Kidney capillary endothelial cell (primary cell): Measurements from ENCODE around the gene IGSF23.
"Not testable (repeated sequence)": the region's sequence is repeated elsewhere in the genome, so short reads cannot be mapped to it uniquely, and the experiment has no call there.

Experiments
- DNase-seq: peaks from one replicate; pipeline ENCODE4 v3.0.0-alpha.2; 2018; ENCODE audit warnings: low spot score

IGSF23 gene

GRCh38 chr19:44666852-44667556 is 53.6 kb downstream of the IGSF23 start:
- no peak for DNase-seq

GRCh38 chr19:44668985-44669764 is 55.8 kb downstream of the IGSF23 start:
- no peak for DNase-seq

- not testable (repeated sequence) for DNase-seq
Measured at GRCh38 chr19:44670027-44670426, 56.7 kb downstream of the IGSF23 start.

GRCh38 chr19:44671400-44671799 is 58.0 kb downstream of the IGSF23 start, which contains the start of gene CEACAM19:
Gene CEACAM19, plus strand, starts transcription at chr19:44671482. Its CDS starts 450 bp downstream, at chr19:44671932.
- no peak for DNase-seq

- no peak for DNase-seq
Measured at GRCh38 chr19:44672226-44672625, 58.9 kb downstream of the IGSF23 start.

GRCh38 chr19:44673510-44673909 is 60.1 kb downstream of the IGSF23 start:
- no peak for DNase-seq

- DNase-seq, result no peak
Measured at GRCh38 chr19:44675521-44675920, 62.2 kb downstream of the IGSF23 start.

GRCh38 chr19:44677019-44677811 is 63.9 kb downstream of the IGSF23 start:
- DNase-seq, result peak; percentile 39

GRCh38 chr19:44680536-44680935 is 67.2 kb downstream of the IGSF23 start:
- no peak for DNase-seq

- DNase-seq, result no peak
Measured at GRCh38 chr19:44681992-44682790, 68.8 kb downstream of the IGSF23 start.

- DNase-seq, result no peak
Measured at GRCh38 chr19:44682807-44683206, 69.4 kb downstream of the IGSF23 start.

- no peak for DNase-seq
Measured at GRCh38 chr19:44683434-44684210, 70.3 kb downstream of the IGSF23 start.

GRCh38 chr19:44684396-44684795 is 71.0 kb downstream of the IGSF23 start:
- DNase-seq, result not testable (repeated sequence)

- peak; percentile 94 for DNase-seq
Measured at GRCh38 chr19:44684892-44685863, 71.8 kb downstream of the IGSF23 start.

GRCh38 chr19:44685877-44686276 is 72.5 kb downstream of the IGSF23 start:
- DNase-seq, result peak; percentile 51
